ENCODE measurements around the gene STX7.

GRCh38 chr6:132479131-132479530 lies 33.8 kb downstream of the STX7 start:
- TF ChIP-seq CTCF (IDR thresholded peaks at IDR 0.05) (no peak), EZH2 (IDR thresholded peaks at IDR 0.05) (no peak)

Data from neural progenitor cell (in vitro differentiated cells).